NCI-H2227 (cell line): ENCODE data around the gene IL1A.

ENCODE experiments used
- DNase-seq: peaks from one replicate; lab custom pipeline; 2025; ENCODE audit not compliant: unreplicated experiment; lab: John Stamatoyannopoulos, UW

The IL1A gene

GRCh38 chr2:112764071-112765044, 19.9 kb downstream of the IL1A start, which contains the start of gene CKAP2L:
Gene CKAP2L (minus strand): TSS chr2:112764609. CDS start chr2:112764598, 11 bp downstream.
- DNase-seq = peak; percentile 99

- DNase-seq = no peak
Measured at GRCh38 chr2:112762276-112762675, 22.0 kb downstream of the IL1A start.

GRCh38 chr2:112760149-112760548, 24.1 kb downstream of the IL1A start:
- no peak for DNase-seq

GRCh38 chr2:112758711-112759110, 25.6 kb downstream of the IL1A start:
- no peak for DNase-seq

- no peak for DNase-seq
Measured at GRCh38 chr2:112757265-112757664, 27.0 kb downstream of the IL1A start.

- DNase-seq = no peak
Measured at GRCh38 chr2:112756207-112756606, 28.1 kb downstream of the IL1A start.

- DNase-seq = no peak
Measured at GRCh38 chr2:112755444-112755843, 28.8 kb downstream of the IL1A start.

- no peak for DNase-seq
Measured at GRCh38 chr2:112754564-112754963, 29.7 kb downstream of the IL1A start.

GRCh38 chr2:112752667-112753066, 31.6 kb downstream of the IL1A start:
- no peak for DNase-seq

GRCh38 chr2:112751451-112752197, 32.7 kb downstream of the IL1A start:
- no peak for DNase-seq

GRCh38 chr2:112750560-112750843, 33.8 kb downstream of the IL1A start:
- no peak for DNase-seq

- peak; percentile 81 for DNase-seq
Measured at GRCh38 chr2:112749755-112750559, 34.3 kb downstream of the IL1A start.

GRCh38 chr2:112740527-112740926, 43.8 kb downstream of the IL1A start:
- no peak for DNase-seq

- DNase-seq = no peak
Measured at GRCh38 chr2:112737542-112738232, 46.6 kb downstream of the IL1A start.

GRCh38 chr2:112733871-112734270, 50.4 kb downstream of the IL1A start:
- DNase-seq = no peak

GRCh38 chr2:112733456-112733855, 50.8 kb downstream of the IL1A start:
- no peak for DNase-seq

- DNase-seq = no peak
Measured at GRCh38 chr2:112731479-112731878, 52.8 kb downstream of the IL1A start.

GRCh38 chr2:112730791-112731190, 53.5 kb downstream of the IL1A start:
- DNase-seq = no peak

- no peak for DNase-seq
Measured at GRCh38 chr2:112730216-112730615, 54.1 kb downstream of the IL1A start.

GRCh38 chr2:112728378-112729175, 55.7 kb downstream of the IL1A start:
- DNase-seq = peak; percentile 39
